GM18861 (cell line): Measurements from ENCODE around the gene TCERG1.
A peak's percentile ranks its signal among the peaks of the same experiment; 100 is the strongest.

ENCODE experiments used
- ATAC-seq: cut with Tn5 transposase; IDR thresholded peaks from one replicate; pipeline ENCODE4 v1.9.1; 2021; ENCODE audit not compliant: unreplicated experiment

Gene TCERG1

DNA sequence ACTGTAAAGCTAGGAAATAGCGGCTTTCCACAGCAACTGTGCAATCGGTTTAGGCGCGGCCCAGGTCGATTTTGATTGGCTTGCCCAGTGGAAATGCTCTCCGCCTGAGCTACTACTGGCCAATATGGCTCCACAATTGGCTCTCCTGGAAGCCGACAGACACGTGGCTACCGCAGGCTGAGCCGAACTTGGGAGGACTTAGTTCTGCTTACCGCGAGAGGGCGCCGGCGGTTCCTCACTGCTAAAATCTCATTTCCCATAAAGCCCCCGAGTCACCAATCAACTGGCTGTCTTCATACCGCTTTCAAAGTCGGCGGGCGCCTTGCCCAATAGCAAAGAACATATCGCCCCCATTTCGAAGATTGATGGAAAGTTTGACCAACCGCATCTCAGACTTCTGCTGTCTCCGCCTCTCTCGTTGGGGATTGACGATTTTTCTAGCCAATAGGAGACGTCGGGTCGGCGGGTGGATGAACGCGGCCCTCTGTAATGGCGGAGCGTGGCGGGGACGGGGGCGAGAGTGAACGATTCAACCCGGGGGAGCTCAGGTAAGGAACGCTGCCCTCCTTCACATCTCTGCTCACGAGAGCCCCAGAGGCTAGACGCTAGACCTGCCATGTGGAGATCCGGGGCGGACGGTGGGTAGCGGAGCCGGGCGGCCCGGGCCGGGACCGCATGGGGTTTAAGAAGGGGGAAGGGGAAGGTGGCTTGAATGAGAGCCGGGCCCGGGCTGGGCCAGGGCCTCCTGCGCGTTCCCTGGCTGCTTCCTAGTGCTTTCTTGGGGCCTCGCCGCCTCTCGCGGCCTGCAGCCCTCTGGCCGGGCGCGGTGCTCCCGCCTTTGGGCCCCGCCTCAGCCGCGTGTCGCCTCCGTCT, at the start of gene TCERG1:
TCERG1 (plus strand) TSS at position 473 of the 873 bp plus-strand sequence; CDS start at position 490, 17 bp downstream.
- ATAC-seq, result peak; percentile 92

DNA sequence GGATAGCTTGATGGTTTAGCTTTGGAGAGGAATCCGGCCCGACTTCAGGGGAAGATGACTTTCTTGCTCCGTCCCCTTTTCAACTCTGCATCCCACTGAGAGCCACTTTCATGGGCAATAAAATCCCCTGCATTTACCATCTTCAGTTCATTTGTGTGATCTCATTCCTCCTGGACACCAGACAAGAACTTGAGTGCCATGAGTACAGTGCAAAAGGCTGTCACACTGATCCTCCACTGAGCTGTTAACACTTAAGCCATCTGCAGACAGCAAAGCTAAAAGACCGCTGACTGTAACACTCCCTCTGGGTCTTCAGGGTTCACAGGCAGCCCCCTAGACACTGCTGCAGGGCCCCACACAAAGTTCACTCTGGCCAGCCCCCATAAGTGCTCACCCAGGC, 48.3 kb upstream of the TCERG1 start:
- no peak for ATAC-seq

DNA sequence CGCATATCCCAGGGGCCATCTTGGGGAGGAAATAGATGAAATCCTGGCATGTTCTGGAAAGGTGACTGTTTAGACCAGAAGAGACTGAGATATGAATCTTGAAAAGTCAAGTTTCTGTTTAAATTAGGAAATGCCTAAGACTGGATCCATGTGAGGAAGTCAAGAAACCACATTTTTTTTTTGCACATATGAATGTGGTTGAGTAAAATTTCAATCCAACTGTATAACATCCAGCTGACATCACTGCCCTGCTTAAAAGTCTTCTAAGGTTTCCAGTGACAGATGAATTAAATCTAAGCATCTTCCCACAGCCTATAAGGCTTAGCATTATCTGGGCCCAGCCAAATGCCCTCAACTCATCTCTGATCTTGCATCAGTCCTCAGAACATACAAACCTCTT, 47.7 kb upstream of the TCERG1 start:
- ATAC-seq, result no peak

GRCh38 chr5:146400201-146400600, 46.9 kb upstream of the TCERG1 start:
- ATAC-seq, result no peak

GRCh38 chr5:146401021-146401420, 46.1 kb upstream of the TCERG1 start:
- ATAC-seq, result no peak

GRCh38 chr5:146402949-146403348, 44.2 kb upstream of the TCERG1 start:
- no peak for ATAC-seq

DNA sequence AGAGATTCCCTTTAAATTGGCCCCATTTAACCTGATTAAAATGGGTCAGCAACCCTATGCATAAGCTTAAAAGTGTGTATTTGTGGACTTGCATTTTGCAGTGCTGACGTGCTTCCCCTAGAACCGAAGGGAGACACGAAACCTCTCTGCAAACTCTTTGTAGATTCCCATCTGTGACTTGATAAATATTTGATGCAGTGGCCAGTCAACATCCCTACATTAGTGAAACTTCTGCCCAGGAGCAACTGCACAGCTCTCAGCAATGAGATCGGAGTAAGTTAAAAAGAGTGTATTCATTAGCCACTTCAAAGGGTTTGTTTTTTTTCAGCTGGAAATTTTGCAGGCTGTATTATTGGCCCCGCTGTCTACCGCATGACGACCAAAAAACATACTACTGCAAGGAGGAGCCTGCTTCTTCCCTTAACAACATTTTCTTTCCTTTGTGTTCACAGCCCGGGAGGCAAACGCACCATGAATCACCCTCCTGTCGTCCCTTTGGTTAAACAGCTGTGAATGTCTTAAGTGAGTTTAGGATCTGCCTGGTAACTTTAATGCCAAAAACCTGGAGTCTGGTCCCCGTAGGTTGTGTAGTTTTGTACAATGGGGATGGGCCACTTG, 38.0 kb upstream of the TCERG1 start:
- no peak for ATAC-seq

GRCh38 chr5:146410272-146410671, 36.9 kb upstream of the TCERG1 start:
- no peak for ATAC-seq

- ATAC-seq, result no peak
Measured at GRCh38 chr5:146419696-146420095, 27.4 kb upstream of the TCERG1 start.

- no peak for ATAC-seq
Measured at GRCh38 chr5:146425023-146425422, 22.1 kb upstream of the TCERG1 start.

DNA sequence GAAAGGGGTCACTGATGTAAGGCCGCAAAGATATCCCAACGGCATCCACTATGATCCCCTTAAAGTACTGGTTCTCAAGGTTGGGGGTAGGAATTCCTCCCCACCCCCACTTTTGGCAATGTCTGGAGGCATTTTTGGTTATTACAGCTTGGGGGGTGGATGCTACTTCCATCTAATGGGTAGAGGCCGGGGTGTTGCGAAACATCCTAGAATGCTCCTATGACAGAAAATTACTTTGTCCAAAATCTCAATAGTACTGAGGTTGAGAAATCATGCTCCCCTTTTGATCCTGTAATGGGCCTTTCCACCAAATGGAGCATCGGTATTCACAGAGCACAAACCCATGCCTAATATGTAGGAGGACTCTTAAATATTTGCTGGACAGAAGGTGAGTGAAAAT, 20.8 kb upstream of the TCERG1 start:
- no peak for ATAC-seq

- ATAC-seq, result no peak
Measured at GRCh38 chr5:146426853-146427618, 20.1 kb upstream of the TCERG1 start.

DNA sequence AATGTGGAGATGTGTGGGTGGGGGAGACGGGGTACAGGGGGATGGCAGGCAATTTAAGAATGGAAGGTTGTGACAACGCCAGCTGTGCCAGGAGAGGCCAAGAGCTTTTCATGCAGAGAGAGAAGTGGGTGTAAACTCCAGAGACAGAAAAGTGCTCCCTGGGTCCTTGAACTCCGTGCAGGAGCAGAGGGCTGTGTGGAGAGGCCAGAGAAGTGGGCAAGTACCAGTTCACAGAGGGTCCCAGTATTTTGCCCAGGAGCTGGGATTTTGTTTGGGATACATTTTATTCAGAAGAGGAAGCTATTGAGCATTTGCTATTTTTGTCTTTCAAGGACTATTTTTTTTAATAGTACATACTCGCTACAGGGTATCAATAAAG, 19.5 kb upstream of the TCERG1 start:
- ATAC-seq, result no peak

GRCh38 chr5:146428658-146429057, 18.5 kb upstream of the TCERG1 start:
- no peak for ATAC-seq

DNA sequence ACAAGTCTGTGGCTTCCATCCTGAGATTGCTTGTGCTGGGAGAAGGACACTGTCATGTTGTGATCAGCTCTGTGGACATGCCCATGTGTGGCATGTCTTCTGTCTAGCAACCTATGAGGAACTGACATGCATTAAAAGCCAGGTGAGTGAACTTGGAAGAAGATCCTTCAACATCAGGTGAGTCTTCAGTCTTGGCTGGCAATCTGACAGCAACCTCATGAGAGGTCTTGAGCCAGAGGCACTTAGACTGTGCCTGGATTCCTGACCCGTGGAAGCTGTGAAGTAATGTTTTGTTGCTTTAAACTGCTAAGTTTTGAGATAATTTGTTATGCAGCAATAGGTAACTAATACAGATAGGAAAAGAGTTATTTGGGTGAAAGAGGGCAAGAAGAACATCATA, 6.8 kb upstream of the TCERG1 start:
- ATAC-seq, result no peak

DNA sequence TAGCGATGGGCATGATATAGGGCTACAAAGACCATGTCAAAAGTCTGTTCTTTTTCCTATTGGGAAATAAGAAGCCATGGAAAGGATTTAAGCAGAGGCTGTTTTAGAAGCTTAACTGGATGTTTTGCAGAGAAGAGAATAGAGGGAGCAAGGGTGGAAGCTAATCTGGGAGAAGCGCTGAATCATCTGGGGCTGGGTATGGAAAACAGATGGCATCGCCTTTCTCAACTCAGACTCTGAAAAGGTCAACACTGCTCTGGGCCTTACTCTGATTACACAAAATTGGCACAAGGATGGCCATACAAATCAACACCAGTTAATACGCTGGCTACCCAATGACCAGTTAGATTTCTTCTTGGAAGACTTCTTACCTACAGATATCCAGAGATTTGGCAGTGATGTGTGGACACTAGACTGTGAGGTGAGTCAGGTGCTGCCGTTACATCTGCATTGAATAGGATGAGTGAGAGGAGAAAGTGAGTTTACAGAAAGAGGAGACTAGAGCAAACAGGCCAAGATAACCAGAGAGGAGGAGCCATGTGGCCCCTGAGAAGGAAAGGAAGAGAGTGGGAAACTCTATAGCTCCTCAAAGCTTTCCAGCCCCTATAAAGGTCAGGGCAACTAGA, 6.2 kb upstream of the TCERG1 start:
- no peak for ATAC-seq

DNA sequence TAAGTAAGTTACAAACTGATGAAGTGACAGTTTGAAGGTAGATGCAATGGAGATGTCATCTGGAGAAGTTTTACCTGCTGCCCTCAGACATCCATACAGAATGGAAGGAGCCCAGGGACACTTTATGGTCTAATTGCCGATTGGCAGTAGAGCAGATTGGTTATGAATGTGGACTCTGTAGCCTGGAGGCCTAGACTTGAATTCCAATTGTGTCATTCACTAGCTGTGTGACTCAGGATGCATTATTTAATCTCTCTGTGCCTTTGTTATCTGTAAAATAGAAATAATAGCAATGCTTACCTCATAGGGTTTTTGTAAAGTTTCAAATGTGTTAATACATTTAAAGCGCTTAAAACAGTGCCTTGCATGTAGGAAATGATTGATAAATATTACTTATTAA, 5.2 kb upstream of the TCERG1 start:
- ATAC-seq, result no peak

- ATAC-seq, result peak; percentile 7
Measured at GRCh38 chr5:146447734-146448380, 724 bp downstream of the TCERG1 start.

DNA sequence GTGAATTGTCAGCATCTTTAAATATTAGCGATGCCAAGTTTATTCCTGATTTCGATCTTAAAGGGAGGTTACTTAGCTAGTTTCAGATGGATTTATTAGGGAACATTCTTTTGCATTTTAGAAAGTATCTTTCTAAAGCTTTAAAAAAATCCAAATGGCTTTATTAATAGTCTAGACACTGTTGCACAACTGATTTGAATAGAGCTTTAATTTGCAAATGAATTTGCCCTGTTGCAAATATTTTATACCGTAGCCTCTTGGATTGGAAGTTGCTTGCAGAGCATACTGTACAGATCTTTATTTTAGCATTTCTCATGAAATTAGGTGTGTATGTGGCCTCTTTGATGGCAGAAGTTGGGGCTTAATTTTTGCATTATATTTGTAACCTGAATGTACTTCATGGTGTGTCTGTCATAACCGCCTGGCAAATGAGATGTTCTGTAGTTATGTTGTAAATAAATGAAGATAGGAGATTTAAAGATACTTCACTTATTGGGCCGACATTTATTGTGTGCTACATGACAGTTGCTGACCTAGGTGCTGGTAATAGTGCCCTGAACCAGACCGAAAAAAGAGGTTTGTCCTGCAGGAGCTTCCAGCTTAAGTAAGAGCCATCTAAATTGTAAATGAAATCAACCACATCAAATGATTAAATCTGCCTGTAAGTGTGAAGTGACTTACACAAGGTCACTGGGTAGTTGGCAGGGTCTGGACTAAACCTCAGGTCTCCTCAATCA, 1.8 kb downstream of the TCERG1 start:
- ATAC-seq, result no peak

DNA sequence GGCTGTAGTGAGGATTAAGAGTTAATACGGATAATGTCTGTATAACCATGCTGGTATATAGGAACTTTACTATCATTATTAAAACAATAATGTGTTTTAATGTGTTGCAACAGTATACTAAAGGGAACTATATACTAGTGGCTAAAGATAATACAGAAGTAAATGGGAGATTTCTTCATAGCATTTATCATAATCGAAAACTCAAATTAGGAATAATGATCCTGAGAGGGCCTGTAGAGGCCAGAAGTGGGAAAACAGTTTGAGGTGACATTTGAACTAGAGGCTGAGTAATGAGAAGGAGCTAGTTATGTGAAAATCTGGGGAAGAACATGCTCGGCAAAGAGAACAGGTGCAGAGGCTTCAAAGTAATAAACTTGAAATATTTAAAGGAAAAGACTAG, 2.9 kb downstream of the TCERG1 start:
- no peak for ATAC-seq
